Prostate gland (tissue), 2 donors: Measurements from ENCODE around the gene SENP2.

Experiments used
- CTCF ChIP-seq, 4 experiments: fragments of 200-600 bp in 2 of 4; fragments of 450-650 bp in 2 of 4; sonication (generic) in 2 of 4; IDR thresholded peaks; 1 replicate in 3 of 4; 2 replicates in 1 of 4; pipeline ENCODE4 v1.5.1; 2016 to 2019; ENCODE audit warnings: antibody characterized with exemption in 4 of 4, mild to moderate bottlenecking in 2 of 4, moderate library complexity in 2 of 4
- POLR2A ChIP-seq: fragments of 450-650 bp; IDR thresholded peaks from one replicate; pipeline ENCODE4 v1.6.1; 2016; ENCODE audit warnings: antibody characterized with exemption, mild to moderate bottlenecking
- POLR2AphosphoS5 ChIP-seq: sonication (generic); formaldehyde crosslinking; IDR thresholded peaks from one replicate; pipeline ENCODE4 v1.6.1; 2017; ENCODE audit warnings: antibody characterized with exemption

GRCh38 chr3:185585518-185585858, 607 bp upstream of the SENP2 start:
- TF ChIP-seq CTCF (IDR thresholded peaks at IDR 0.05) (no peak), POLR2A (no peak), POLR2AphosphoS5 (no peak)
